Activated CD8-positive, alpha-beta T cell treated with anti-CD3 and anti-CD28 coated beads for 36 hours (primary cell): ENCODE results near the gene WWC2. TPM values are rescaled to one million over a fixed set of nuclear protein-coding genes. Genes with fewer than 3 reads are reported as not detected.

Source experiments
- ATAC-seq: fragments of 200-7000 bp; cut with Tn5 transposase; one replicate; pipeline ENCODE4 v1.10.0; 2021; ENCODE audit warnings: mild to moderate bottlenecking, moderate library complexity
- CTCF ChIA-PET: fragments of 350-600 bp; sonication (Branson Sonifier 250); formaldehyde crosslinking; loops from one replicate; lab custom pipeline; 2021; ENCODE audit warnings: antibody characterized with exemption; lab: Charles Lee
- POLR2A ChIA-PET: fragments of 350-600 bp; sonication (Branson Sonifier 250); formaldehyde crosslinking; loops from one replicate; lab custom pipeline; 2021; ENCODE audit warnings: antibody characterized with exemption; lab: Charles Lee
- DNase-seq: peaks from one replicate; pipeline ENCODE4 v3.0.0-alpha.2; 2020
- H3K27ac Mint-ChIP-seq: one replicate; pipeline ENCODE4 v1.8.0; 2021; ENCODE audit warnings: mild to moderate bottlenecking, mixed read lengths
- H3K27me3 Mint-ChIP-seq: one replicate; pipeline ENCODE4 v1.8.0; 2021; ENCODE audit warnings: mixed read lengths
- H3K36me3 Mint-ChIP-seq: one replicate; pipeline ENCODE4 v1.8.0; 2021; ENCODE audit warnings: low read depth, mixed read lengths
- H3K4me1 Mint-ChIP-seq: one replicate; pipeline ENCODE4 v1.8.0; 2021; ENCODE audit warnings: low read depth, mixed read lengths
- H3K4me3 Mint-ChIP-seq: one replicate; pipeline ENCODE4 v1.8.0; 2021; ENCODE audit warnings: mild to moderate bottlenecking, moderate library complexity, mixed read lengths
- H3K9me3 Mint-ChIP-seq: one replicate; pipeline ENCODE4 v1.8.0; 2021; ENCODE audit warnings: mixed read lengths
- intact Hi-C: fragments of 100-400 bp; cut with micrococcal nuclease; formaldehyde crosslinking; loops from one replicate; pipeline ENCODE4 v1.10.0; 2022
- total RNA-seq, 2 experiments: library from RNA; stranded (reverse); gene quantifications; one replicate each; pipeline ENCODE4 v1.2.3, GENCODE V29; 2021
- TF ChIP-seq, protein P1 (sequence below): fragments of 200-600 bp; IDR thresholded peaks from one replicate; pipeline ENCODE4 v1.8.0; 2022; ENCODE audit warnings: antibody characterized with exemption, mild to moderate bottlenecking

The WWC2 gene
- total RNA-seq, 2 experiments from 2014 or later, result 1.9 TPM

GRCh38 chr4:183345261-183345660, 246.2 kb downstream of the WWC2 start:
- Mint-ChIP-seq H3K9me3 (no peaks in the 10 kb centered on the region), H3K36me3 (no peaks in the 10 kb centered on the region), H3K27ac (no peak overlapping the region), H3K4me1 (peaks cover 13% of the 10 kb centered on the region), H3K27me3 (peaks cover 13% of the 10 kb centered on the region), H3K4me3 (no peak overlapping the region)
- TF ChIP-seq, protein P1, sequence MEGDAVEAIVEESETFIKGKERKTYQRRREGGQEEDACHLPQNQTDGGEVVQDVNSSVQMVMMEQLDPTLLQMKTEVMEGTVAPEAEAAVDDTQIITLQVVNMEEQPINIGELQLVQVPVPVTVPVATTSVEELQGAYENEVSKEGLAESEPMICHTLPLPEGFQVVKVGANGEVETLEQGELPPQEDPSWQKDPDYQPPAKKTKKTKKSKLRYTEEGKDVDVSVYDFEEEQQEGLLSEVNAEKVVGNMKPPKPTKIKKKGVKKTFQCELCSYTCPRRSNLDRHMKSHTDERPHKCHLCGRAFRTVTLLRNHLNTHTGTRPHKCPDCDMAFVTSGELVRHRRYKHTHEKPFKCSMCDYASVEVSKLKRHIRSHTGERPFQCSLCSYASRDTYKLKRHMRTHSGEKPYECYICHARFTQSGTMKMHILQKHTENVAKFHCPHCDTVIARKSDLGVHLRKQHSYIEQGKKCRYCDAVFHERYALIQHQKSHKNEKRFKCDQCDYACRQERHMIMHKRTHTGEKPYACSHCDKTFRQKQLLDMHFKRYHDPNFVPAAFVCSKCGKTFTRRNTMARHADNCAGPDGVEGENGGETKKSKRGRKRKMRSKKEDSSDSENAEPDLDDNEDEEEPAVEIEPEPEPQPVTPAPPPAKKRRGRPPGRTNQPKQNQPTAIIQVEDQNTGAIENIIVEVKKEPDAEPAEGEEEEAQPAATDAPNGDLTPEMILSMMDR, result no peak
- intact Hi-C loops, result no loop called here
- CTCF ChIA-PET, result no interaction called here
- no peak for DNase-seq
- POLR2A ChIA-PET, result no interaction called here
- no peak for ATAC-seq

DNA sequence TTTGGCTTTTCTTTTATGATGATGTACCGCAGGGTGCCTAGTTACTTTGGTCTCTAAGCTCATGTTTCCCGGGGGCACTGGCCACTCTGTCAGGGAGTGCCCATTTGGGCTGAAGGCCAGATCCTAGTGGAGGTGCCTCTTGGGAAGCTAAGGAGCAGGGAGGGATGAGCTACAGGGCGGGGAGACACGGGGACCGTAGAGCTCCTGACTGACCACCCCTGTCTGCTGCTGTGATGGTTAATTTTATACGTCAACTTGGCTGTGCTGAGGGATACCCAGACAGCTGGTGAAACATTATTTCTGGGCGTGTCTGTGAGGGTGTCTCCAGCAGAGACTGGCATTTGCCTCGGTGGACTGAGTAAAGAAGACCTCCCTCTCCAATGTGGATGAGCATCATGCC, 248.1 kb downstream of the WWC2 start:
- H3K27me3 Mint-ChIP-seq, result peaks cover 20% of the 10 kb centered on the region
- intact Hi-C loops, result no loop called here
- CTCF ChIA-PET, result interaction anchor here (1.1 kb wide), 1 partner anchor 52 kb away, joined by 4 read pairs; no protein-coding TSS in a partner anchor
- H3K9me3 Mint-ChIP-seq, result no peaks in the 10 kb centered on the region
- no peak overlapping the region for H3K27ac Mint-ChIP-seq
- no peaks in the 10 kb centered on the region for H3K36me3 Mint-ChIP-seq
- POLR2A ChIA-PET, result interaction anchor here (0.7 to 1.4 kb wide), 2 partner anchors 11 kb away, joined by 3 read pairs; no protein-coding TSS in a partner anchor
- TF ChIP-seq, protein P1, result no peak
- DNase-seq (no peak), ATAC-seq (no peak)
- no peak overlapping the region for H3K4me3 Mint-ChIP-seq
- H3K4me1 Mint-ChIP-seq, result peaks cover 18% of the 10 kb centered on the region

DNA sequence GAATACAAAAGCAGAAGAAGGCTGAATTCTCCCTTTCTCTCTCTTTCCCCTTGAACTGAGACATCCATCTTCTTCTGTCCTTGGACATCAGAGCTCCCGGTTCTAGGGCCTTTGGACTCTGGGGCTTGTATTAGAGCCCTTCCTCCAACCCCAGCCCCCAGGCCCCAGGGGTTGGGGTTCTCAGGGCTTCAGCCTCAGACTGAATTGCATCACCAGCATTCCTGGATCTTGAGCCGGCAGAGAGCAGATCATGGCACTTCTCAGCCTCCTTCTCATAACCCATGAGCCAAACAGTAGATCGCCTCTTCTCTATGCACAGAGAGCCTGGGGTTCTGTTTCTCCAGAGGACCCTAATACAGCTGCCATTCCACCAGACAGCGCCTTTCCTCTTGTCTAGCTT, 248.5 kb downstream of the WWC2 start:
- POLR2A ChIA-PET, result interaction anchor here (1.4 kb wide), 1 partner anchor 11 kb away, joined by 3 read pairs; no protein-coding TSS in a partner anchor
- CTCF ChIA-PET, result interaction anchor here (1.1 kb wide), 1 partner anchor 51 kb away, joined by 4 read pairs; no protein-coding TSS in a partner anchor

GRCh38 chr4:183348136-183348535, 249.1 kb downstream of the WWC2 start:
- ChIA-PET POLR2A (no interaction called here), CTCF (no interaction called here)
- Mint-ChIP-seq H3K9me3 (no peaks in the 10 kb centered on the region), H3K27me3 (peaks cover 16% of the 10 kb centered on the region), H3K27ac (no peak overlapping the region), H3K4me1 (peaks cover 18% of the 10 kb centered on the region), H3K4me3 (no peak overlapping the region), H3K36me3 (no peaks in the 10 kb centered on the region)
- no peak for DNase-seq
- intact Hi-C loops, result no loop called here
- TF ChIP-seq, protein P1, result no peak
- ATAC-seq, result no peak

More for the DNA sequence above, 248.5 kb downstream of the WWC2 start:
- Mint-ChIP-seq H3K36me3 (no peaks in the 10 kb centered on the region), H3K9me3 (no peaks in the 10 kb centered on the region), H3K4me1 (peaks cover 18% of the 10 kb centered on the region), H3K27ac (no peak overlapping the region), H3K27me3 (peaks cover 19% of the 10 kb centered on the region), H3K4me3 (no peak overlapping the region)
- intact Hi-C loops, result no loop called here
- DNase-seq, result no peak
- no peak for ATAC-seq
- TF ChIP-seq, protein P1, result no peak

DNA sequence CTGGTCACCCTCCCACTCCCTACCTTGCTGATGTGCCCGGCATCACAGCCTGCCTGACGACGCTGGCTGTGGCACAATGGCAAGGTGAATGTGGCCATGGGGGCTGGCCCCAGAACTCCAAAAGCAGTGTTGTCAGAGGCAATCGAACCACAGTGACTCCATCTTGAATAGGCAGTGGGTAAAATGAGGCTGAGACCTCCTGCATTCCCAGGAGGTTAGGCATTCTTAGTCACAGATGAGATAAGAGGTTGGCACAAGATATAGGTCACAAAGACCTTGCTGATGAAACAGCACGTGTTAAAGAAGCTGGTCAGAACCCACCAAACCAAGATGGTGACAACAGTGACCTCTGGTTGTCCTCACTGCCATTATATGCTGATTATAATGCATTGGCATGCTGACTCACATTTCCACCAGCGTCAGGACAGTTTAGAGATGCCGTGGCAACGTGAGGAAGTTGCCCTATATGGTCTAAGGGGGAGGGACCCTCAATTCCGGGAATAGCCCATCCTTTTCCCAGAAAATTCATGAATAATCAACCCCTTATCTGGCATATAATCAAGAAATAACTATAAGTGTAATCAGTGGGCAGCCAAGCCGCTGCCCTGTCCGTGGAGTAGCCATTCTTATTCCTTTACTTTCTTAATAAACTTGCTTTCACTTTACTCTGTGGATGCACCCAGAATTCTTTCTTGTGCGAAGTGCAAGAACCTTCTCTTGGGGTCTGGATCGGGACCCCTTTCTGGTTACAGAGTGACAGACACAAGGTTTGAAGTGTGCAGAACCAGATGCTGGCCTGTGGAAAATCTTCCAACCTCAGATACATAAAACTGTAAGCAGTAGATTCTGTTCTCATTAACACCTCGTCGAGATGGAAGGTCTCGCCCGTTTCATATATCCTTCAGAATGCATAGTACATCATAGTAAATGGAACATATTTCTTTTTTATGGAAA, 249.9 kb downstream of the WWC2 start:
- peak; percentile 98 for ATAC-seq
- peak overlapping the region; percentile 58 for H3K27ac Mint-ChIP-seq
- intact Hi-C loops, result no loop called here

More for the DNA sequence above, 249.9 kb downstream of the WWC2 start:
- TF ChIP-seq, protein P1, result no peak
- ChIA-PET CTCF (no interaction called here), POLR2A (no interaction called here)
- Mint-ChIP-seq H3K9me3 (no peaks in the 10 kb centered on the region), H3K36me3 (no peaks in the 10 kb centered on the region), H3K4me1 (peaks cover 18% of the 10 kb centered on the region), H3K27me3 (peaks cover 14% of the 10 kb centered on the region), H3K4me3 (no peak overlapping the region)
- peak; percentile 85 for DNase-seq
